Skeletal muscle tissue (tissue), 4 donors: ENCODE data around the gene SEMA3E. TPM values are rescaled to one million over a fixed set of nuclear protein-coding genes. Genes with fewer than 3 reads are reported as not detected.

Source experiments
- H3K27ac ChIP-seq: one replicate; pipeline ENCODE4 v1.7.0; 2013; ENCODE audit warnings: mild to moderate bottlenecking, low read depth, low read length, inconsistent platforms
- H3K27me3 ChIP-seq, 3 donors: one replicate each; pipeline ENCODE4 v1.7.0; 2013; ENCODE audit warnings: low read length in 3 of 3; ENCODE audit not compliant: control insufficient read depth in 3 of 3, insufficient read depth in 3 of 3
- H3K36me3 ChIP-seq, 3 donors: one replicate each; pipeline ENCODE4 v1.7.0; 2013; ENCODE audit warnings: low read length in 3 of 3; ENCODE audit not compliant: control insufficient read depth in 3 of 3, insufficient read depth in 3 of 3
- H3K4me1 ChIP-seq, 3 donors: one replicate each; pipeline ENCODE4 v1.7.0; 2013; ENCODE audit warnings: low read length in 3 of 3, mild to moderate bottlenecking in 3 of 3; ENCODE audit not compliant: control insufficient read depth in 3 of 3, insufficient read depth in 3 of 3
- H3K4me3 ChIP-seq, 3 donors: one replicate each; pipeline ENCODE4 v1.7.0; 2013; ENCODE audit warnings: low read length in 3 of 3
- H3K9ac ChIP-seq, 3 donors: one replicate each; pipeline ENCODE4 v1.7.0; 2013; ENCODE audit warnings: low read length in 3 of 3, mild to moderate bottlenecking in 3 of 3, moderate library complexity in 2 of 3, low read depth in 1 of 3
- H3K9me3 ChIP-seq, 3 donors: one replicate each; pipeline ENCODE4 v1.7.0; 2013; ENCODE audit warnings: low read length in 3 of 3; ENCODE audit not compliant: control insufficient read depth in 3 of 3
- total RNA-seq: library from RNA; depleted of rRNA; stranded (reverse); fragments of >200 nt; gene quantifications from one replicate; pipeline ENCODE4 v1.2.3, GENCODE V29; 2014
- donor health status: Osteomylitis.

SEMA3E gene
- total RNA-seq, 1 donor from 2014 or later: 1.0 TPM

- no peak overlapping the region for H3K4me3 ChIP-seq
- no peak overlapping the region for H3K27ac ChIP-seq
- no peaks in the 10 kb centered on the region for H3K9me3 ChIP-seq
- H3K4me1 ChIP-seq: no peaks in the 10 kb centered on the region
- no peaks in the 10 kb centered on the region for H3K27me3 ChIP-seq
- H3K9ac ChIP-seq: no peak overlapping the region
- H3K36me3 ChIP-seq: no peaks in the 10 kb centered on the region
These were observed 114.5 kb downstream of the SEMA3E start for GRCh38 chr7:83534488-83534887.

- Histone ChIP-seq H3K27ac (no peak overlapping the region), H3K9ac (no peak overlapping the region), H3K4me3 (no peak overlapping the region), H3K4me1 (no peaks in the 10 kb centered on the region), H3K27me3 (no peaks in the 10 kb centered on the region), H3K9me3 (no peaks in the 10 kb centered on the region), H3K36me3 (no peaks in the 10 kb centered on the region)
These were observed 116.7 kb downstream of the SEMA3E start for GRCh38 chr7:83532219-83532618.

- Histone ChIP-seq H3K4me3 (no peak overlapping the region), H3K27me3 (no peaks in the 10 kb centered on the region), H3K9ac (no peak overlapping the region), H3K4me1 (no peaks in the 10 kb centered on the region), H3K9me3 (no peaks in the 10 kb centered on the region), H3K36me3 (no peaks in the 10 kb centered on the region), H3K27ac (no peak overlapping the region)
These were observed 117.2 kb downstream of the SEMA3E start for GRCh38 chr7:83531766-83532165.

- Histone ChIP-seq H3K4me1 (no peaks in the 10 kb centered on the region), H3K27me3 (no peaks in the 10 kb centered on the region), H3K4me3 (no peak overlapping the region), H3K9me3 (no peaks in the 10 kb centered on the region), H3K36me3 (no peaks in the 10 kb centered on the region), H3K27ac (no peak overlapping the region), H3K9ac (no peak overlapping the region)
These were observed 120.0 kb downstream of the SEMA3E start for GRCh38 chr7:83528925-83529423.

- Histone ChIP-seq H3K27ac (no peak overlapping the region), H3K9ac (no peak overlapping the region), H3K36me3 (no peaks in the 10 kb centered on the region), H3K27me3 (no peaks in the 10 kb centered on the region), H3K9me3 (no peaks in the 10 kb centered on the region), H3K4me1 (no peaks in the 10 kb centered on the region), H3K4me3 (no peak overlapping the region)
These were observed 124.5 kb downstream of the SEMA3E start for GRCh38 chr7:83524277-83525075.

GRCh38 chr7:83520726-83521125 lies 128.2 kb downstream of the SEMA3E start:
- Histone ChIP-seq H3K27ac (no peak overlapping the region), H3K4me1 (no peaks in the 10 kb centered on the region), H3K9ac (no peak overlapping the region), H3K36me3 (no peaks in the 10 kb centered on the region), H3K9me3 (no peaks in the 10 kb centered on the region), H3K4me3 (no peak overlapping the region), H3K27me3 (no peaks in the 10 kb centered on the region)

GRCh38 chr7:83519240-83519639 lies 129.7 kb downstream of the SEMA3E start:
- no peak overlapping the region for H3K4me3 ChIP-seq
- H3K9me3 ChIP-seq: no peaks in the 10 kb centered on the region
- H3K36me3 ChIP-seq: no peaks in the 10 kb centered on the region
- H3K4me1 ChIP-seq: no peaks in the 10 kb centered on the region
- H3K9ac ChIP-seq: no peak overlapping the region
- no peaks in the 10 kb centered on the region for H3K27me3 ChIP-seq
- H3K27ac ChIP-seq: no peak overlapping the region

GRCh38 chr7:83517035-83517700 lies 131.8 kb downstream of the SEMA3E start:
- Histone ChIP-seq H3K9me3 (no peaks in the 10 kb centered on the region), H3K27me3 (no peaks in the 10 kb centered on the region), H3K9ac (no peak overlapping the region), H3K4me3 (no peak overlapping the region), H3K27ac (no peak overlapping the region), H3K36me3 (no peaks in the 10 kb centered on the region), H3K4me1 (no peaks in the 10 kb centered on the region)

GRCh38 chr7:83514977-83515376 lies 134.0 kb downstream of the SEMA3E start:
- Histone ChIP-seq H3K9me3 (no peaks in the 10 kb centered on the region), H3K27me3 (no peaks in the 10 kb centered on the region), H3K4me1 (no peaks in the 10 kb centered on the region), H3K36me3 (no peaks in the 10 kb centered on the region), H3K9ac (no peak overlapping the region), H3K4me3 (no peak overlapping the region), H3K27ac (no peak overlapping the region)

GRCh38 chr7:83509255-83510021 lies 139.5 kb downstream of the SEMA3E start:
- no peak overlapping the region for H3K4me3 ChIP-seq
- no peak overlapping the region for H3K27ac ChIP-seq
- H3K9me3 ChIP-seq: no peaks in the 10 kb centered on the region
- H3K9ac ChIP-seq: no peak overlapping the region
- no peaks in the 10 kb centered on the region for H3K4me1 ChIP-seq
- no peaks in the 10 kb centered on the region for H3K27me3 ChIP-seq
- H3K36me3 ChIP-seq: no peaks in the 10 kb centered on the region
